ENCODE data around the gene SIRPG.

DNA sequence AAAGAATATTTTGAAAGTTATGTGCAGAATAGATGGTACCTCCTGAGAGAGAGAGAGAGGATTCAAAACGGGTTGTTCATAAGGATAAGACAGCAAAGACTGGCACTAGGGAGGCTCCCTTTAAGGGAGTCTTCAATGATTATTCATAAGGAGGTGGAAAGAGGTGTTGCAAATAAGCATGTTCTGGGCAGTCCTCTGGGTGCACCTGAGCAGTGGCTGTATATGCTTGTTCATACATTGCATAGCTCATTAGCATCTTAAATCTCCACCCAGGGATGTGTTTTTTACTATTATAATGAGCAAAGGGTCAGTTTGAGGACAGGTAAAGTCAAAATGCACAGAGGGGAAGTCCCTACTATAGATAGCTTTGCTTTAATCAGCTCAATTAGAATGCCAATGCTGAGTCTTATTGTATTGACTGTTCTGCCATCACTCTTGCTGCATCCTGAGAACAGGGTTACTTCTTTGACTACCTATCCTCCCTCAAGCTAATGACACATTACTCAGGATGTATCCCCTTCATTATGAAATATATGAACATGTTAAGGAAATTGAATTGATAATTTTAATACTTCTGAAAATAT, 10.0 kb upstream of the SIRPG start:
- TF ChIP-seq, protein P1, sequence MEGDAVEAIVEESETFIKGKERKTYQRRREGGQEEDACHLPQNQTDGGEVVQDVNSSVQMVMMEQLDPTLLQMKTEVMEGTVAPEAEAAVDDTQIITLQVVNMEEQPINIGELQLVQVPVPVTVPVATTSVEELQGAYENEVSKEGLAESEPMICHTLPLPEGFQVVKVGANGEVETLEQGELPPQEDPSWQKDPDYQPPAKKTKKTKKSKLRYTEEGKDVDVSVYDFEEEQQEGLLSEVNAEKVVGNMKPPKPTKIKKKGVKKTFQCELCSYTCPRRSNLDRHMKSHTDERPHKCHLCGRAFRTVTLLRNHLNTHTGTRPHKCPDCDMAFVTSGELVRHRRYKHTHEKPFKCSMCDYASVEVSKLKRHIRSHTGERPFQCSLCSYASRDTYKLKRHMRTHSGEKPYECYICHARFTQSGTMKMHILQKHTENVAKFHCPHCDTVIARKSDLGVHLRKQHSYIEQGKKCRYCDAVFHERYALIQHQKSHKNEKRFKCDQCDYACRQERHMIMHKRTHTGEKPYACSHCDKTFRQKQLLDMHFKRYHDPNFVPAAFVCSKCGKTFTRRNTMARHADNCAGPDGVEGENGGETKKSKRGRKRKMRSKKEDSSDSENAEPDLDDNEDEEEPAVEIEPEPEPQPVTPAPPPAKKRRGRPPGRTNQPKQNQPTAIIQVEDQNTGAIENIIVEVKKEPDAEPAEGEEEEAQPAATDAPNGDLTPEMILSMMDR (IDR thresholded peaks at IDR 0.05) = no peak
- no peak for TF ChIP-seq EP300 (IDR thresholded peaks at IDR 0.05)
- no peak for TF ChIP-seq POLR2A (IDR thresholded peaks at IDR 0.05)

All from stomach (tissue), 4 donors.